Lower leg skin (tissue), 4 donors: Measurements from ENCODE around the gene CSNK1D. TPM values are rescaled to one million over a fixed set of nuclear protein-coding genes. Genes with fewer than 3 reads are reported as not detected.

Source experiments
- DNase-seq, 2 donors: peaks; one replicate each; pipeline ENCODE4 v3.0.0-alpha.2; 2019; ENCODE audit warnings: low spot score in 2 of 2
- H3K4me3 ChIP-seq: fragments of 200-600 bp; sonication (generic); 2 replicates; pipeline ENCODE4 v1.5.1; 2017; ENCODE audit warnings: mild to moderate bottlenecking, low read depth; ENCODE audit not compliant: poor library complexity, severe bottlenecking
- POLR2A ChIP-seq, 2 donors: fragments of 450-650 bp; IDR thresholded peaks; one replicate each; pipeline ENCODE4 v1.6.1; 2016 to 2017; ENCODE audit warnings: antibody characterized with exemption in 2 of 2, mild to moderate bottlenecking in 1 of 2, moderate library complexity in 1 of 2
- WGBS, 2 donors: methylation state at CpG; one replicate each; pipeline ENCODE4 v1.1.5; 2018; 5-methylcytosine and 5-hydroxymethylcytosine counted together
- intact Hi-C: fragments of 100-400 bp; cut with DNase I; formaldehyde crosslinking; loops from one replicate; pipeline ENCODE4 v1.15.0; 2023; ENCODE audit warnings: low total_unique reads
- total RNA-seq, 4 donors: library from RNA; depleted of rRNA; stranded (reverse); fragments of >200 nt; gene quantifications; one replicate each; pipeline ENCODE4 v1.1.0, GENCODE V29; 2016
- TF ChIP-seq, protein P1 (sequence below), 3 donors: fragments of 450-650 bp; IDR thresholded peaks; one replicate each; pipeline ENCODE4 v1.5.1; 2016; ENCODE audit warnings: antibody characterized with exemption in 3 of 3, mild to moderate bottlenecking in 3 of 3, moderate library complexity in 2 of 3

CSNK1D gene
- total RNA-seq, 4 donors from 2014 or later: 46.0 to 88.4 (median 56.4) TPM

DNA sequence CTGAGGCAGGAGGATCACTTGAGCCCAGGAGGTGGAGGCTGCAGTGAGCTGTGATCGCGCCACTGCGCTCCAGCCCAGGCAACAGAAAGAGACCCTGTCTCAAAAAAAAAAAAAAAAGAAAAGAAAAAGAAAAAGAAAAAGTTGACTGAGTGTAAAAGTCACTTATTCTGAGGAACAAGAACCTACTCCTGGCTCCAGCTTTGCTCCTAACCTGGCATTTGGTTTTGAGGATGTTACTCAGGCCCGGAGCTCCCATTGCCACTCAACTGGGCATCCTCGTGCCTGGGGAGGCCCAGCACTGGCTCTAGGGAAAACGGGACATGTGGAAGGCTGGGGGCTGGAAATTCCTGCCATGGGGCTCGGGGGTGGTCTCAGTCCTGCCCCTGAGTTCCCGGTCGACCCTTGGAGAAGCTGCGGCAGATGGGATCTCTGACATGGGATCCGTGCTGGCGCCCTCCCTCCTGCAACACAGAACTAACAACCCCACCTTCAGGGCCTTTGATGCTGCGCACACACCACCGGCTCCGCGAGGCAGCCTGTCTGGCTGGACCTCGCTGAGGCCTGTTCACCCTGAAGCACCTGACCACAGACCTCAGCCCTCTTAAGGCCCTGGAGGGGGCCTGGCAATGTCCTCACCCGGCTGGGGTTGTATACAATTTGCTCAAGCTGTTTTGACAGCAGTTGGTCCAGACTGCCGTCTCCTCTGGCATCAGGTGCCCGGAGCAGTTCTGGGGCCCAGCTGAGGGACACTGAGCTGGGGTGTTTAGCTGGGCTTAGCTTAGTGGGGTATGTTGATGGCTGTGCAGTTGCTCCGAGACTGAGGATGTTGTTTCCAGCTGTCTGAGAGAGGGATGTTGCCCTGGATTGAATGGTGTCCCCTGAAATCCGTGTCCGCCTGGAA is 31.6 kb upstream of the CSNK1D start:
- intact Hi-C loops: no loop called here
- no peak for DNase-seq
- WGBS, 2 donors: 88 to 89% methylated on average over 22 to 23 of the region's 23 CpGs
- TF ChIP-seq, protein P1, sequence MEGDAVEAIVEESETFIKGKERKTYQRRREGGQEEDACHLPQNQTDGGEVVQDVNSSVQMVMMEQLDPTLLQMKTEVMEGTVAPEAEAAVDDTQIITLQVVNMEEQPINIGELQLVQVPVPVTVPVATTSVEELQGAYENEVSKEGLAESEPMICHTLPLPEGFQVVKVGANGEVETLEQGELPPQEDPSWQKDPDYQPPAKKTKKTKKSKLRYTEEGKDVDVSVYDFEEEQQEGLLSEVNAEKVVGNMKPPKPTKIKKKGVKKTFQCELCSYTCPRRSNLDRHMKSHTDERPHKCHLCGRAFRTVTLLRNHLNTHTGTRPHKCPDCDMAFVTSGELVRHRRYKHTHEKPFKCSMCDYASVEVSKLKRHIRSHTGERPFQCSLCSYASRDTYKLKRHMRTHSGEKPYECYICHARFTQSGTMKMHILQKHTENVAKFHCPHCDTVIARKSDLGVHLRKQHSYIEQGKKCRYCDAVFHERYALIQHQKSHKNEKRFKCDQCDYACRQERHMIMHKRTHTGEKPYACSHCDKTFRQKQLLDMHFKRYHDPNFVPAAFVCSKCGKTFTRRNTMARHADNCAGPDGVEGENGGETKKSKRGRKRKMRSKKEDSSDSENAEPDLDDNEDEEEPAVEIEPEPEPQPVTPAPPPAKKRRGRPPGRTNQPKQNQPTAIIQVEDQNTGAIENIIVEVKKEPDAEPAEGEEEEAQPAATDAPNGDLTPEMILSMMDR (IDR thresholded peaks at IDR 0.05): no peak
- TF ChIP-seq POLR2A (IDR thresholded peaks at IDR 0.05): no peak
- no peak overlapping the region for H3K4me3 ChIP-seq

DNA sequence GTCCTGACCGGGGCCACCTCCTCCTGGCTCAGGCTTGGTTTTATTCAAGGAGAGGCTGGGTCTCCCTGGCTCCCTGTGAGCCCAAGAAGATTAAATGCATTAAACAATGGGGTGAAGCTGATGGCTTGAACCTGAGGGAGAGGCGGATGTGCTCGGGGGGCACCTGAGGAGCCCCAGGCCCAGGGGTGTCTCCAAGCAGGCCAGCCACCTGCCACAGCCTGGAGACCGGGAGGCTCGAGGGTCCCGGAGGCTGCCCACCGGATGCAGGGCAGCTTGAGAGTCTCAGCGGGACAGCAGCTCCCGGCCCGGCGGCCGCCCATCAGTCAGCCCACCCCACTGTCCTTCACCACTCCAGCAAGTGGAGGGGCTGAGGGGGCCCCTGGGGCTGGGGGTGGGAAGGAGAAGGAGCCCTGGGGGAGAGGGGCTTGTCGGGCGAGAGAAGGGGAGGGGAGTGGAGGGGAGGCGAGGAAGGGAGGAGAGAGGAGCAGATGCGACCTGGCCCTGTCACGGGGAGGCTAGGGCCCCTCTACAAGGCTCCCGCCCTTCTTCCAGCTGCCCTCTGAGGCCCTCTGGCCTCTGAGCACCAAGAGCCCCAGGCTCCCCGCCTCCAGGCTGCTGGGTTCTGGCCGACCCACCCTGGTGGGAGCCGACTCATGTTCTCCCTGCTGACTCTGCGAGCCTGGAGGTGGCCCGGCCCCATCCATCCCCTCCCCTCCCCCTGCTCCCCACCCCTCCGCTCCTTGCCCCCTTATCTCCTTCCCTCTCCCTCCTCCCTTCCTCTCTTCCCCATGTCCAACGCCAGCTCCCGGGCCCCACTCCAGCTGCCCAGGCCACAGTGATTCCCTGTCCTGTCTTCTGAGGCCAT is 30.7 kb upstream of the CSNK1D start:
- no peak overlapping the region for H3K4me3 ChIP-seq
- TF ChIP-seq, protein P1 (IDR thresholded peaks at IDR 0.05): no peak
- no peak for TF ChIP-seq POLR2A (IDR thresholded peaks at IDR 0.05)
- WGBS, 2 donors: 82 to 84% methylated on average over 16 to 21 of the region's 26 CpGs
- no peak for DNase-seq
- intact Hi-C loops: no loop called here

DNA sequence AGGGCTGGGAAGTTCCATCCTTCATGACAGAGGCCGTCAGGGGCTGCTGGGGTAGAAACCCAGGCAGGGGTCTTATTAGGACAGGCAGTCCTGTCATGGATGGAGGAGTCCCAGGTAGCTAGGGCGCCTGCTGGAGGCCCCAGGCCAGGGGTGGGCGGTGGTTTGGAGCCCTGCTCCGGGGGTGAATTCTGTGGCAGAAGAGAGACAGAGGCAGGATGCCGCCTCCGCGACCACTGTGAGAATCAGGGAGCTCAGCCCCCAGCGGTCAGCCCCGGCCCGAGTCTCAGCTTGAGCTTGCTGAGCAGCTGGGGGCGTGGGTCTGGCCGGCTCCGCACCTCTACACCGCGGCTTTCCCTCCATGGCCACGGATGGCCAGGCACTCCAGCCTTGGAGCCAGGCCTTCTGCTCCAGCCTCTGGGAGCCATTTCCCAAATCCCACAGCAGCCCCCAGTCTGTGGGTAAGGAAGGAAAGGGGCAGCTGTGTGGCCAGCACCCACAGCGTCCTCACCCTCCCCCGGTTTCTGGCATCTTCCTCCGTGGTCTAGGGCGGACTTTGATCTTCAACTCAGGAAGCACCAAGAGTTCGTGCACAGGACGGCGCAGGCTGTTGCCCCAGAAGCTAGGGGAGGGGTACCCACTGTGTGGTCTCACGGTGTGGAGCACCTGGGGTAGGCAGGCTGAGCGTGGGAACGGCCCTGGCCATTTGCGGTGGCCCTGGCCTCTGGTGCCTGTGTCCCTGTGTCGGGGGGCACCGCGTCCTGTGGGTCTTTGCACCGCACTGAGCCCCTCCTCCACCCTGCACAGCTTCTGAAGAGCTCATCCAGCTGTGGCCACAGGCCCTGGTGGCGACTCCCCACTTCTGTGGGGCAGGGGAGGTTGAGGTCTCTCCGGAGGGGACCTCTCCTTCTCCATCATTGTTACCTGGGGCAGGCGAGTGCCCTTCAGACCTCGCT is 29.8 kb upstream of the CSNK1D start:
- 78 to 79% methylated on average over 27 to 34 of the region's 35 CpGs for WGBS, 2 donors
- no peak for DNase-seq
- TF ChIP-seq, protein P1 (IDR thresholded peaks at IDR 0.05): no peak
- no peak for TF ChIP-seq POLR2A (IDR thresholded peaks at IDR 0.05)
- intact Hi-C loops: no loop called here
- H3K4me3 ChIP-seq: no peak overlapping the region

DNA sequence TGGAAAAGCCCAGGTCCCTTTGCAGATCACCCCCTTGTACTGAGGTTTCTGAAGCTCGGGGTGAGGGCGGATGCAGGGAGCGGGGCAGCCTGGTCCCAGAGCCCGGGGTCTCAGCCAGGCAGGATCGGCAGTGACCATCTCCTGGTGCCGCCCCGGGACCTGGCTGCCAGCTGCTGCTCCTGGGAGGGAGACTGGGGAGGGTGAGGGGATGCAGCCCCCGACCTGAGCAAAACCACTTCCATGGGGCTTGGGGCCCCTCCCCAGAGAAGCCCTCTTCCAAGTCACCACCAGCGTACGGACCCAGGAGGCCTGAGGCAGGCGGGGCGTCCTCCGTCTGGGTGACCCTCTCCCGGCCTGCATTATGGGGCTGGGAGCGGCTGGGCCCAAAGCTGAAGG is 29.1 kb upstream of the CSNK1D start:
- intact Hi-C loops: no loop called here
- no peak for DNase-seq
- WGBS, 2 donors: 83 to 86% methylated on average over 9 to 13 of the region's 15 CpGs
- no peak overlapping the region for H3K4me3 ChIP-seq
- no peak for TF ChIP-seq POLR2A (IDR thresholded peaks at IDR 0.05)
- TF ChIP-seq, protein P1 (IDR thresholded peaks at IDR 0.05): no peak

DNA sequence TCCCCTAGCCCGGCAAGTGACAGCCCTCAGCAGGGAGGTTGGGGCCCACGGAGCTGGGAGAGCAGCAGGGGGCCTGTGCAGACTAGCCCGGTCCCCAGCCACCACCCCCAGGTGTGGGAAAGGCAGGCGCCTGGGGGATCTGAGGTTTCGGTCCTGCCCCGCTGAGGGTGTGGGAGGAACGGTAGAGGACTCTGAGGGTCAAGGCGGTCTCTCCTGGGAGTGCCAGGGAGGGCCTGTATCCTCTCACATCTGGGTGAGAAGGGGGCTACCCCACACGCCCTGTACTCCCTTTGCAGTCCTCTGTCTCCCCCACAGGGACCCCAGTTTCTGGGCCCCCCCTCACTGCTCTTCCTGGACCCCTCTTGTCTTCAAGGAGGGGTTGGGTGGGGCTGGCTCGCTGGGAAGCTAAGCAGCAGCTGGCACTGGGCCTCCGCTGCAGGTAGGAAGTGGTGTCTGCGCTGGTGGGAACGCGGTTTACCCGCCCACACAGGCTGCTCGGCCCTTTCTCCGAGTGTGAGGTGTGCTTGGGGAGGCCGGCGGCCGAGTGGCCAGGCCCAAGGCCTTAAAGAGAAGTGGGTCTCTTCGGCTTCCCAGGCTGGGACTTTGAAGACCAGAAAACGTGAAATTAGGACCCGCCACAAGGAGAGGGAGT is 28.5 kb upstream of the CSNK1D start:
- H3K4me3 ChIP-seq: no peak overlapping the region
- WGBS, 2 donors: 56 to 57% methylated on average over 17 to 22 of the region's 23 CpGs
- DNase-seq: no peak
- intact Hi-C loops: no loop called here
- TF ChIP-seq, protein P1 (IDR thresholded peaks at IDR 0.05): no peak
- TF ChIP-seq POLR2A (IDR thresholded peaks at IDR 0.05): no peak
